A549 treated with AZD9567 at 1 μM for 4 hours (cell line): ENCODE measurements around the gene CACNB1. TPM values are rescaled to one million over a fixed set of nuclear protein-coding genes. Genes with fewer than 3 reads are reported as not detected.

Experiments used
- total RNA-seq: library from RNA; stranded (reverse); fragments of 200-300 nt; extraction: Qiagen RNA extraction; gene quantifications from 5 replicates; pipeline ENCODE4 v1.2.3, GENCODE V29; 2022; ENCODE audit not compliant: insufficient read depth

The CACNB1 gene
- total RNA-seq, result 5.1 to 7.5 TPM (median 6.1 TPM) in 5 replicates

DNA sequence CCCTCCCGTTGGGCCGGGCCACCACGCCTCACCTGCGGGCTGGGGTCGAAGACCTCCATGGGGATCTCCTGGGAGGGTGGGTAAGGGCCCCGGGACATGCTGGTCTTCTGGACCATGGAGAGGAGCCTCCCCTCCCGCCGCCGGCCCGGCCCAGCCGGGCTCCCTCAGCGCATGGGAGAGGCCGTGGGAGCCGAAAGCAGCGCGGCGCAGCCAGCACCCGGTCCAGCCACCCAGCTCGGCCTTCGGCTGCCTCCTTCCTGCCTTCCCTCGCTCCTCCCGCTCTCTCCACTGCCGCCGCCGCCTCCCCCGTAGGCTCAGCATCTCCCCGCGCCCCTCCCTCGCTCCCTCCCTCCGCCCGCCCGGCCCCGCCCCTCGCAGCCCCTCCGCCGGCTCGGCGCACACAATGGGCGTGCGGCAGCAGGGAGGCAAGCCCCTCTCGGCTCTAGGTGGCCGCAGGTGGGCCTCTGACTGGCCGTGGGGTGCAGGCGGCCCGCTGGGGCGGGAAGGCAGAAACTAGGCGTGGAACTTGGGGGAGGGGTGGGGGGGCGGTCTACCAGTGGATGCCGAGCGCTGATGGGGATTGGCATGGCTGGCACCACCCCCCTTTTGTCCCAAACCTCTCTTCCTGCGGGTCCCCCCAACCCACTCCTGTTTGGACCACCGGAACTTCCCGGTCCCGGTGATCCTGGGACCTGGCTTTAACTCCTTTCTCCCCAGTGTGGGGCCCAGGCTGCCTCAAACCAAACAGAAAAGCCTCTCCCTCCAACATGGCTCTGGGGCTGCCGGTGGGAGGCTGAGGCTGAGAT, at the start of gene CACNB1:
Gene CACNB1, minus strand, starts transcription at position 290 of the 806 bp plus-strand sequence. Its CDS starts 174 bp downstream, at position 116.

DNA sequence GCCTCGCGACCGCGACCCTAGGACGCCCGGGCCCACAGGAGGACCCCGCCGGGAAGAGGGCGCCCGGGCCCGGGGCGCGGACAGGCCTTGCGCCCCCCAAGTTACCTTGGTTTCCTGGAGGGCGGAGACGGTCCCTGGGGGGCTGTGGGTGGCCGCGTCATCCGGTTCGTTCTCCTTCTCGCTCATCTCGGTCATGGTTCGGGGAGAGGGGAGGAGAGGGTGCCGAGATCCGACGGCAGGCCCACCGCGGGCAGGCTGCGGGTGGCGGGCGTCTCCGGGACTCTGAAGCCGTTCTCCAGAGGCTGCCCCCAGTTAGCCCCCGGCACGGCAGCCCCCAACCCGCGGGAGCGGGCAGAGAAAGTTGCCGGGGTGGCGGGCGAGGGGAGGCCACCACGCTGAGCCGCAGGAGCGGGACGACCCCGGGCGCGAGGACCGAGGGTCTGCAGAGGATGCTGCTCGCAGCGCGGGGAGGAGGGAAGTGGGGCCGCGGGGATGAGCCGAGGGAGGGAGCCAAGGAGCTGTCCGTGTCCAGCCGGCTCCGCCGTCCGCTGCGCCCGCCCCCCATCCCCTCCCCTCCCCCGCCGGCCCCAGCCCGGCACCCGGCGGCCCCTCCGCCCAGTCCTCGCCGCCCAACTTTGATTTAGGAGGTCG, 28.0 kb upstream of the CACNB1 start, which contains the start of gene STAC2:
Gene STAC2, minus strand, starts transcription at position 638 of the 651 bp plus-strand sequence. Its CDS starts 443 bp downstream, at position 195.

DNA sequence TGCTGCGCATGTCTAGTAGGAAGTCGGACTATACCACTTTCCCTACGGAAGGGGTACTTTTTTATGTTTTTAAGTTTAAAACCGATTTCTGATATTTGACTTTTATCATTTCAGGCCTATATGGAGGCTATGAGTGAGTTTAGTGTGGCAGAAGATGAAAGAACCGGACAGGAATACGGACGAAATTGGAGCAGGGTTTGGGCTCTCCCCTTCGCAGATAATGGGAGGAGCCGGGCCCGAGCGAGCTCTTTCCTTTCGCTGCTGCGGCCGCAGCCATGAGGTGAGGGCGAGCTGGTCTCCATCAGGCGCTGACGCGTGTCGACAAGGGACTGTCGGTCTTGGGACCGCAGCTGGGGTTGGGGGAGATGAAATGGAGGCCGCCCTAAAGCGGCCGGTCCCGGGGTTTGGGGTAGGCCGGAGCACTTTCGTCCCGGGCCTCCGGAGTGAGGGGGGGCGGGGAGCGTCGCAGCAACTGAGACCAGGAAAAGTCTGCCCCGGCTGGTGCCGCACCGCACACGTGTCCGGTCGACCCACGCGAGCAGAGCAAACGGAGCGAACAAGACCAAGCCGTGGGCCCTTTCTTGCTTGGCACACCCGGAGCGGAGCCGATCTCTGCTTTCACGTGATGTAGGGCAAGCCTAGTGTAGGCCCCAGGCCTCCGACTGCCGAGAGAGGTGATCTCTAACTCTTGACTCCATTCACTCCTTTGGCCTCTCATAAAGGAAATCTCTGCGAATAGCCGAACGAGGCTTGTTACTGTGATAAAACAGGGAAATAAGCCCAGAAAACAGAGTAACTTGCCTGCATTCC, 2.8 kb upstream of the CACNB1 start, which contains the start of gene RPL19:
Gene RPL19, plus strand, starts transcription at position 214 of the 810 bp plus-strand sequence. Its CDS starts 62 bp downstream, at position 276.

DNA sequence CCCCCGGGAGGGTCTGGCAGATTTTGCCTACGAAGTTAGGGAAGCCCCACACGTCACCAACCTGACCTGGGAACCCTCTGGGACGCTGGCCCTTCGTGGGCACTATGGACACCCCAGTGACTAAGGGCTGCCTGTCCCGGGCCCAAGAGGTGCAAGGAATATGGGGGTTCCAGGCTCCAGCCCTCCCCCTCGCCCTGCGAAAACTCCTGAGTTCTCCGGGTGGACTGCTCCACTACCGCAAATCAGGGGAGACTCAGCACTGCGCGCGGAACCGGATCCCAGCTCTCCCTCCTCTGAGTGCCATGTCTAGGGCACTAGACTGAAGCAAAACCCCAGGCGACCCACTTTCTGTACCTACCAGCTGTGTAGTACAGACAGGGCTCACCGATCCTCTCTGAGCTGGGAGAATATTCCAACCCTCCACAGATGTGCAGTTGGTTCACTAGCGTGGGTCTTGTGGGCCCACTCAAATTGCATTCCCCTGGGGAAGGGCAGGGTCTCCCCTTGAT, 31.6 kb downstream of the CACNB1 start, which contains the start of gene ARL5C:
Gene ARL5C, minus strand, starts transcription at position 321 of the 509 bp plus-strand sequence. CDS start 401 bp downstream, outside the sequence.

DNA sequence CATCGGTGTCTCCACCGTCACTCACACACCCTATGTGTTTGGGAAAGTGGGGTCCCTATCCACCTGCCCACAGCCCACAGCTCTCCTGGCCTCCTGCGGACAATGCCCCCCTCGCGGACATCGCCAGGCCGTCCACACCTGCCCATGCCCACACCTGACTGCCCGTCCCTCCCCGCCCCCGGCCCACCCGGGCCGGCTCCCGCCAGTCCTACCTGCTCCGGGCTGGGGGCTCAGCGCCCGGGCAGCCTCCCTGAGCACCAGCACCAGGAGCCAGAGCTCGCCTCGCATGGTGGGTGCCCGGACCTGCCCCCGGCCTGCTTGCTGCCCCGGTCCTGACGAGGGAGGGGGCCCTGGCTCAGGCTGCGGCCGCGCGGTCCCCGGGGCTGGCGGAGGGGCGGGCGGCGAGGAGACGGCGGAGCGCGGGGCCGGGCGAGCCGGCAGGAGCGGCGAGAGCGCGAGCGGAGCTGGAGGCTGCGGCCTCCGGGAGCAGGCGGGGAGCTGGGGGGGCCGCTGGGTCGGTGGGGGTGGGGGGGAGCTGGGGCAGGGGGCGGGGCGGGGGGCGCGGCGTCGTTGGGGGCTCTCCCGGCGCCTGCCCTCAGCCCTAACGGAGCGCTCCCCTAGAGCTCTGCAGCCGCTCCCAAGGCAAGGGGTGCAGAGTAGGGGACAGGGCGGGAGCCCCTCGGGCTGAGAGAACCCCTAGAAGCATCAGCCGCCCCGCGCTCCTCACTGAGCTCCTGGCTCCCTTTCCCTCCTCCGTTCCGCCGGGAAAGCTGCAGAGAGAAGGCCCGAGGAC, 46.1 kb downstream of the CACNB1 start, which contains the start of gene PLXDC1:
Gene PLXDC1, minus strand, starts transcription at position 488 of the 793 bp plus-strand sequence. Its CDS starts 200 bp downstream, at position 288.

Other genes with a start within 250 kb of the CACNB1 start
- gene FBXO47, start 230.3 kb downstream of the CACNB1 start, total RNA-seq, result not detected in 5 replicates
- gene PLXDC1, start 46.0 kb downstream of the CACNB1 start, total RNA-seq, result 0.17 to 0.48 TPM (median 0.20 TPM) in 4 of 5 replicates, not detected in the other
- gene ARL5C, start 31.5 kb downstream of the CACNB1 start, total RNA-seq, result not detected in 5 replicates
- 3,335 to 4,158 TPM (median 4,032 TPM) in 5 replicates for gene RPL19, start 2.6 kb upstream of the CACNB1 start, total RNA-seq
- gene STAC2, start 28.3 kb upstream of the CACNB1 start, total RNA-seq, result 0.58 to 1.5 TPM (median 1.2 TPM) in 5 replicates
- 6.4 to 7.9 TPM (median 7.8 TPM) in 5 replicates for gene FBXL20, start 204.0 kb upstream of the CACNB1 start, total RNA-seq